Midbrain (tissue), 1 donor: ENCODE measurements around the gene WNT7A.
"Not testable (repeated sequence)": the region's sequence is repeated elsewhere in the genome, so short reads cannot be mapped to it uniquely, and the experiment has no call there.

ENCODE experiments used
- DNase-seq: peaks from one replicate; lab custom pipeline; 2025; lab: John Stamatoyannopoulos, UW

The WNT7A gene

GRCh38 chr3:13865106-13865505 is 14.8 kb downstream of the WNT7A start:
- DNase-seq, result no peak

GRCh38 chr3:13863965-13864595 is 15.8 kb downstream of the WNT7A start:
- DNase-seq, result no peak

- no peak for DNase-seq
These were observed 16.4 kb downstream of the WNT7A start for GRCh38 chr3:13863382-13863952.

GRCh38 chr3:13861461-13861860 is 18.4 kb downstream of the WNT7A start:
- no peak for DNase-seq

- DNase-seq, result no peak
These were observed 19.9 kb downstream of the WNT7A start for GRCh38 chr3:13860001-13860400.

GRCh38 chr3:13858768-13859520 is 20.9 kb downstream of the WNT7A start:
- no peak for DNase-seq

GRCh38 chr3:13857702-13858380 is 22.0 kb downstream of the WNT7A start:
- no peak for DNase-seq

GRCh38 chr3:13856628-13857027 is 23.2 kb downstream of the WNT7A start:
- not testable (repeated sequence) for DNase-seq

- no peak for DNase-seq
These were observed 23.9 kb downstream of the WNT7A start for GRCh38 chr3:13856006-13856405.

GRCh38 chr3:13854492-13854891 is 25.4 kb downstream of the WNT7A start:
- DNase-seq, result no peak

GRCh38 chr3:13853978-13854296 is 25.9 kb downstream of the WNT7A start:
- DNase-seq, result no peak

GRCh38 chr3:13853256-13853977 is 26.5 kb downstream of the WNT7A start:
- DNase-seq, result no peak

GRCh38 chr3:13852638-13853009 is 27.2 kb downstream of the WNT7A start:
- no peak for DNase-seq

GRCh38 chr3:13851997-13852637 is 27.8 kb downstream of the WNT7A start:
- no peak for DNase-seq

GRCh38 chr3:13851091-13851849 is 28.6 kb downstream of the WNT7A start:
- no peak for DNase-seq

- no peak for DNase-seq
These were observed 29.5 kb downstream of the WNT7A start for GRCh38 chr3:13850161-13850945.

GRCh38 chr3:13849018-13849417 is 30.9 kb downstream of the WNT7A start:
- no peak for DNase-seq

GRCh38 chr3:13846716-13847570 is 32.9 kb downstream of the WNT7A start:
- DNase-seq, result no peak

- DNase-seq, result no peak
These were observed 33.6 kb downstream of the WNT7A start for GRCh38 chr3:13846238-13846637.
